Mucosa of descending colon (tissue), 3 donors: ENCODE results near the gene CORO7. TPM values are rescaled to one million over a fixed set of nuclear protein-coding genes. Genes with fewer than 3 reads are reported as not detected.
"Not testable (repeated sequence)": the region's sequence is repeated elsewhere in the genome, so short reads cannot be mapped to it uniquely, and the experiment has no call there.

Source experiments
- ATAC-seq: fragments of 200-7000 bp; cut with Tn5 transposase; one replicate; pipeline ENCODE4 v1.9.1; 2020; ENCODE audit warnings: mild to moderate bottlenecking, moderate library complexity
- DNase-seq, 3 donors: peaks; one replicate each; pipeline ENCODE4 v3.0.0-alpha.2; 2020
- H3K36me3 ChIP-seq: fragments of 200-600 bp; one replicate; pipeline ENCODE4 v1.8.0; 2021; ENCODE audit warnings: low read depth, mild to moderate bottlenecking
- H3K4me1 ChIP-seq: fragments of 200-600 bp; one replicate; pipeline ENCODE4 v1.8.0; 2021; ENCODE audit warnings: low read depth, mild to moderate bottlenecking
- H3K4me3 ChIP-seq: fragments of 200-600 bp; one replicate; pipeline ENCODE4 v1.8.0; 2021; ENCODE audit warnings: mild to moderate bottlenecking
- H3K9me3 ChIP-seq: fragments of 200-600 bp; one replicate; pipeline ENCODE4 v1.8.0; 2021; ENCODE audit warnings: mild to moderate bottlenecking
- CTCF ChIP-seq: fragments of 200-600 bp; IDR thresholded peaks from one replicate; pipeline ENCODE4 v1.8.0; 2022; ENCODE audit warnings: antibody characterized with exemption, mild to moderate bottlenecking
- intact Hi-C, 2 donors: fragments of 100-400 bp; cut with DNase I in 1 of 2; cut with micrococcal nuclease in 1 of 2; formaldehyde crosslinking; loops; one replicate each; pipeline versions ENCODE4 v1.11.0 to v1.11.1; 2022; cut with DNase I, micrococcal nuclease
- total RNA-seq, 3 donors: library from RNA; stranded (reverse); fragmentation: NEBNext Ultra II Directional in 2 of 3; extraction: Animal tissue kit (Norgen Biotek cat#: 25700) in 2 of 3; gene quantifications; one replicate each; pipeline versions ENCODE4 v1.2.1 to v1.2.4, GENCODE V29; 2021 to 2023
- donor health status: DM: no; HTN: no; CAD: no; lungs with moderate emphysema.
- donor health status: DM: no; HTN: no; CAD: no.
- donor health status: DM: no; HTN: yes; CAD: no.

CORO7 gene
- total RNA-seq, 3 donors from 2014 or later: 40.0 to 61.2 (median 49.1) TPM

- DNase-seq (no peak), ATAC-seq (no peak)
- TF ChIP-seq CTCF: no peak
- Histone ChIP-seq H3K36me3 (no peaks in the 10 kb centered on the region), H3K4me3 (no peak overlapping the region), H3K4me1 (peaks cover 3% of the 10 kb centered on the region), H3K9me3 (no peaks in the 10 kb centered on the region)
- intact Hi-C loops: loop anchor here in 1 of 2 donors (10.0 kb wide), 1 partner anchor 53 kb away; no protein-coding TSS in a partner anchor
These were observed 78.2 kb downstream of the CORO7 start for GRCh38 chr16:4338125-4338582.

- intact Hi-C loops: loop anchor here in 1 of 2 donors (10.0 kb wide), 1 partner anchor 53 kb away; no protein-coding TSS in a partner anchor
- no peaks in the 10 kb centered on the region for H3K36me3 ChIP-seq
These were observed 78.8 kb downstream of the CORO7 start for GRCh38 chr16:4337540-4338088.

GRCh38 chr16:4336701-4337539 lies 79.5 kb downstream of the CORO7 start:
- intact Hi-C loops: loop anchor here in 1 of 2 donors (10.0 kb wide), 1 partner anchor 52 kb away; no protein-coding TSS in a partner anchor
- Histone ChIP-seq H3K4me3 (no peak overlapping the region), H3K36me3 (no peaks in the 10 kb centered on the region), H3K9me3 (no peaks in the 10 kb centered on the region), H3K4me1 (peaks cover 3% of the 10 kb centered on the region)
- DNase-seq: no peak
- no peak for TF ChIP-seq CTCF
- no peak for ATAC-seq

More at GRCh38 chr16:4337540-4338088, 78.8 kb downstream of the CORO7 start:
- Histone ChIP-seq H3K4me3 (no peak overlapping the region), H3K4me1 (peaks cover 3% of the 10 kb centered on the region), H3K9me3 (no peaks in the 10 kb centered on the region)
- ATAC-seq (no peak), DNase-seq (no peak)
- no peak for TF ChIP-seq CTCF

GRCh38 chr16:4334724-4335495 lies 81.5 kb downstream of the CORO7 start:
- no peak overlapping the region for H3K4me3 ChIP-seq
- H3K4me1 ChIP-seq: peaks cover 2% of the 10 kb centered on the region
- no peak for TF ChIP-seq CTCF
- ATAC-seq: no peak
- intact Hi-C loops: loop anchor here (5.0 to 10.0 kb wide), 2 partner anchors 48 to 50 kb away; no protein-coding TSS in a partner anchor
- no peaks in the 10 kb centered on the region for H3K9me3 ChIP-seq
- DNase-seq: no peak
- no peaks in the 10 kb centered on the region for H3K36me3 ChIP-seq

- not testable (repeated sequence) for H3K36me3 ChIP-seq, H3K9me3 ChIP-seq, ATAC-seq, DNase-seq, H3K4me1 ChIP-seq, H3K4me3 ChIP-seq
- intact Hi-C loops: loop anchor here (5.0 to 10.0 kb wide), 2 partner anchors 46 to 49 kb away; no protein-coding TSS in a partner anchor
These were observed 82.7 kb downstream of the CORO7 start for GRCh38 chr16:4333714-4334113.
